Measurements from ENCODE around the gene FAF2. TPM values are rescaled to one million over a fixed set of nuclear protein-coding genes. Genes with fewer than 3 reads are reported as not detected.
A peak's percentile ranks its signal among the peaks of the same experiment; 100 is the strongest.

Gene FAF2
- total RNA-seq, 1 experiment from 2014 or later: 32.9 TPM

- TF ChIP-seq KAT7 (CRISPR knock-in tag; IDR thresholded peaks at IDR 0.05; ENCODE audit: borderline replicate concordance) (peak; percentile 63; the same call in 1 of the 2 replicates), NR2C2 (CRISPR knock-in tag; IDR thresholded peaks at IDR 0.05) (no peak; the same call in 1 of the 2 replicates), ZNF317 (CRISPR knock-in tag; IDR thresholded peaks at IDR 0.05; ENCODE audit: borderline replicate concordance, low read depth) (peak; percentile 15; the same call in 1 of the 2 replicates), ZNF219 (CRISPR knock-in tag; IDR thresholded peaks at IDR 0.05; ENCODE audit: borderline replicate concordance) (no peak), ZNF425 (CRISPR knock-in tag; conservative IDR thresholded peaks at IDR 0.05) (no peak), ESRRA (CRISPR knock-in tag; IDR thresholded peaks at IDR 0.05; ENCODE audit: borderline replicate concordance) (no peak), SP1 (CRISPR knock-in tag; conservative IDR thresholded peaks at IDR 0.05) (no peak; the same call in 1 of the 2 replicates), GTF2I (CRISPR knock-in tag; conservative IDR thresholded peaks at IDR 0.05) (0 out of 2 replicates have a peak, but pooled peaks have one; percentile 15), TP53 (CRISPR knock-in tag; IDR thresholded peaks at IDR 0.05) (no peak), ZNF263 (CRISPR knock-in tag; IDR thresholded peaks at IDR 0.05; ENCODE audit: low read depth) (no peak), USF1 (CRISPR knock-in tag; IDR thresholded peaks at IDR 0.05) (peak; percentile 9; the same call in 1 of the 2 replicates), SMAD4 (CRISPR knock-in tag; IDR thresholded peaks at IDR 0.05) (no peak), NFE2L1 (CRISPR knock-in tag; IDR thresholded peaks at IDR 0.05) (no peak), MAX (CRISPR knock-in tag; IDR thresholded peaks at IDR 0.05) (peak; percentile 85), ZNF396 (CRISPR knock-in tag; IDR thresholded peaks at IDR 0.05; ENCODE audit: borderline replicate concordance) (no peak), TEAD1 (CRISPR knock-in tag; IDR thresholded peaks at IDR 0.05) (peak; percentile 43; the same call in 1 of the 2 replicates)
- TF ChIP-seq, protein P1, sequence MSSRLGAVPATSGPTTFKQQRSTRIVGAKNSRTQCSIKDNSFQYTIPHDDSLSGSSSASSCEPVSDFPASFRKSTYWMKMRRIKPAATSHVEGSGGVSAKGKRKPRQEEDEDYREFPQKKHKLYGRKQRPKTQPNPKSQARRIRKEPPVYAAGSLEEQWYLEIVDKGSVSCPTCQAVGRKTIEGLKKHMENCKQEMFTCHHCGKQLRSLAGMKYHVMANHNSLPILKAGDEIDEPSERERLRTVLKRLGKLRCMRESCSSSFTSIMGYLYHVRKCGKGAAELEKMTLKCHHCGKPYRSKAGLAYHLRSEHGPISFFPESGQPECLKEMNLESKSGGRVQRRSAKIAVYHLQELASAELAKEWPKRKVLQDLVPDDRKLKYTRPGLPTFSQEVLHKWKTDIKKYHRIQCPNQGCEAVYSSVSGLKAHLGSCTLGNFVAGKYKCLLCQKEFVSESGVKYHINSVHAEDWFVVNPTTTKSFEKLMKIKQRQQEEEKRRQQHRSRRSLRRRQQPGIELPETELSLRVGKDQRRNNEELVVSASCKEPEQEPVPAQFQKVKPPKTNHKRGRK (CRISPR knock-in tag; IDR thresholded peaks at IDR 0.05; ENCODE audit: borderline replicate concordance): no peak
- TF ChIP-seq, protein P2, sequence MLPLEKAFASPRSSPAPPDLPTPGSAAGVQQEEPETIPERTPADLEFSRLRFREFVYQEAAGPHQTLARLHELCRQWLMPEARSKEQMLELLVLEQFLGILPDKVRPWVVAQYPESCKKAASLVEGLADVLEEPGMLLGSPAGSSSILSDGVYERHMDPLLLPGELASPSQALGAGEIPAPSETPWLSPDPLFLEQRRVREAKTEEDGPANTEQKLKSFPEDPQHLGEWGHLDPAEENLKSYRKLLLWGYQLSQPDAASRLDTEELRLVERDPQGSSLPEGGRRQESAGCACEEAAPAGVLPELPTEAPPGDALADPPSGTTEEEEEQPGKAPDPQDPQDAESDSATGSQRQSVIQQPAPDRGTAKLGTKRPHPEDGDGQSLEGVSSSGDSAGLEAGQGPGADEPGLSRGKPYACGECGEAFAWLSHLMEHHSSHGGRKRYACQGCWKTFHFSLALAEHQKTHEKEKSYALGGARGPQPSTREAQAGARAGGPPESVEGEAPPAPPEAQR (CRISPR knock-in tag; IDR thresholded peaks at IDR 0.05): no peak
- TF ChIP-seq, protein P3, sequence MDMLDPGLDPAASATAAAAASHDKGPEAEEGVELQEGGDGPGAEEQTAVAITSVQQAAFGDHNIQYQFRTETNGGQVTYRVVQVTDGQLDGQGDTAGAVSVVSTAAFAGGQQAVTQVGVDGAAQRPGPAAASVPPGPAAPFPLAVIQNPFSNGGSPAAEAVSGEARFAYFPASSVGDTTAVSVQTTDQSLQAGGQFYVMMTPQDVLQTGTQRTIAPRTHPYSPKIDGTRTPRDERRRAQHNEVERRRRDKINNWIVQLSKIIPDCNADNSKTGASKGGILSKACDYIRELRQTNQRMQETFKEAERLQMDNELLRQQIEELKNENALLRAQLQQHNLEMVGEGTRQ (CRISPR knock-in tag; IDR thresholded peaks at IDR 0.05): no peak
- TF ChIP-seq, protein P4, sequence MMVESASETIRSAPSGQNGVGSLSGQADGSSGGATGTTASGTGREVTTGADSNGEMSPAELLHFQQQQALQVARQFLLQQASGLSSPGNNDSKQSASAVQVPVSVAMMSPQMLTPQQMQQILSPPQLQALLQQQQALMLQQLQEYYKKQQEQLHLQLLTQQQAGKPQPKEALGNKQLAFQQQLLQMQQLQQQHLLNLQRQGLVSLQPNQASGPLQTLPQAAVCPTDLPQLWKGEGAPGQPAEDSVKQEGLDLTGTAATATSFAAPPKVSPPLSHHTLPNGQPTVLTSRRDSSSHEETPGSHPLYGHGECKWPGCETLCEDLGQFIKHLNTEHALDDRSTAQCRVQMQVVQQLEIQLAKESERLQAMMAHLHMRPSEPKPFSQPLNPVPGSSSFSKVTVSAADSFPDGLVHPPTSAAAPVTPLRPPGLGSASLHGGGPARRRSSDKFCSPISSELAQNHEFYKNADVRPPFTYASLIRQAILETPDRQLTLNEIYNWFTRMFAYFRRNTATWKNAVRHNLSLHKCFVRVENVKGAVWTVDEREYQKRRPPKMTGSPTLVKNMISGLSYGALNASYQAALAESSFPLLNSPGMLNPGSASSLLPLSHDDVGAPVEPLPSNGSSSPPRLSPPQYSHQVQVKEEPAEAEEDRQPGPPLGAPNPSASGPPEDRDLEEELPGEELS (CRISPR knock-in tag; IDR thresholded peaks at IDR 0.05): no peak
- TF ChIP-seq, protein P5, sequence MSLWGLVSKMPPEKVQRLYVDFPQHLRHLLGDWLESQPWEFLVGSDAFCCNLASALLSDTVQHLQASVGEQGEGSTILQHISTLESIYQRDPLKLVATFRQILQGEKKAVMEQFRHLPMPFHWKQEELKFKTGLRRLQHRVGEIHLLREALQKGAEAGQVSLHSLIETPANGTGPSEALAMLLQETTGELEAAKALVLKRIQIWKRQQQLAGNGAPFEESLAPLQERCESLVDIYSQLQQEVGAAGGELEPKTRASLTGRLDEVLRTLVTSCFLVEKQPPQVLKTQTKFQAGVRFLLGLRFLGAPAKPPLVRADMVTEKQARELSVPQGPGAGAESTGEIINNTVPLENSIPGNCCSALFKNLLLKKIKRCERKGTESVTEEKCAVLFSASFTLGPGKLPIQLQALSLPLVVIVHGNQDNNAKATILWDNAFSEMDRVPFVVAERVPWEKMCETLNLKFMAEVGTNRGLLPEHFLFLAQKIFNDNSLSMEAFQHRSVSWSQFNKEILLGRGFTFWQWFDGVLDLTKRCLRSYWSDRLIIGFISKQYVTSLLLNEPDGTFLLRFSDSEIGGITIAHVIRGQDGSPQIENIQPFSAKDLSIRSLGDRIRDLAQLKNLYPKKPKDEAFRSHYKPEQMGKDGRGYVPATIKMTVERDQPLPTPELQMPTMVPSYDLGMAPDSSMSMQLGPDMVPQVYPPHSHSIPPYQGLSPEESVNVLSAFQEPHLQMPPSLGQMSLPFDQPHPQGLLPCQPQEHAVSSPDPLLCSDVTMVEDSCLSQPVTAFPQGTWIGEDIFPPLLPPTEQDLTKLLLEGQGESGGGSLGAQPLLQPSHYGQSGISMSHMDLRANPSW (CRISPR knock-in tag; conservative IDR thresholded peaks at IDR 0.05; ENCODE audit: low read depth): no peak
- TF ChIP-seq, protein P6, sequence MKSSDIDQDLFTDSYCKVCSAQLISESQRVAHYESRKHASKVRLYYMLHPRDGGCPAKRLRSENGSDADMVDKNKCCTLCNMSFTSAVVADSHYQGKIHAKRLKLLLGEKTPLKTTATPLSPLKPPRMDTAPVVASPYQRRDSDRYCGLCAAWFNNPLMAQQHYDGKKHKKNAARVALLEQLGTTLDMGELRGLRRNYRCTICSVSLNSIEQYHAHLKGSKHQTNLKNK (CRISPR knock-in tag; IDR thresholded peaks at IDR 0.05): no peak
- TF ChIP-seq, protein P7, sequence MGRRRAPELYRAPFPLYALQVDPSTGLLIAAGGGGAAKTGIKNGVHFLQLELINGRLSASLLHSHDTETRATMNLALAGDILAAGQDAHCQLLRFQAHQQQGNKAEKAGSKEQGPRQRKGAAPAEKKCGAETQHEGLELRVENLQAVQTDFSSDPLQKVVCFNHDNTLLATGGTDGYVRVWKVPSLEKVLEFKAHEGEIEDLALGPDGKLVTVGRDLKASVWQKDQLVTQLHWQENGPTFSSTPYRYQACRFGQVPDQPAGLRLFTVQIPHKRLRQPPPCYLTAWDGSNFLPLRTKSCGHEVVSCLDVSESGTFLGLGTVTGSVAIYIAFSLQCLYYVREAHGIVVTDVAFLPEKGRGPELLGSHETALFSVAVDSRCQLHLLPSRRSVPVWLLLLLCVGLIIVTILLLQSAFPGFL (CRISPR knock-in tag; IDR thresholded peaks at IDR 0.05; ENCODE audit: borderline replicate concordance): no peak
Observed at GRCh38 chr5:176536132-176536901, 88.1 kb downstream of the FAF2 start (continued).
